ENCODE results near the gene ZNF319.

Gene ZNF319

DNA sequence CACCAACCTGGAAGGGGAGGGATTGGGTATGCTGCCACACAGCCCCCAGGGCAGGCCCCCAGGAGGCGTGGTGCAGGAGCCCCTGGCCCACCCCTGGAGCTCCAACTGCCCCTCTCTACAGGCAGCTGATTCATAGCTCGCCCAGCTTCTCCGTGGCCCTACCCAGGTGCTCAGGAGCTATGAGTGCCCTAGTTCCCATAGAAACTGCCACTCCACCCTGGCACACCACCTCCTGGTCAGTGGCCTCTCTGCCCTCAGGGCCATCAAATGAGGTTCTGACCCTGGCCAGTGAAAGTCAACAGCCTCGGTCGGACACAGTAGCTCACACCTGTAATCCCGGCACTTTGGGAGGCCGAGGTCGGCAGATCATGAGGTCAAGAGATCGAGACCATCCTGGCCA lies 47.6 kb downstream of the ZNF319 start:
- TF ChIP-seq, protein P1, sequence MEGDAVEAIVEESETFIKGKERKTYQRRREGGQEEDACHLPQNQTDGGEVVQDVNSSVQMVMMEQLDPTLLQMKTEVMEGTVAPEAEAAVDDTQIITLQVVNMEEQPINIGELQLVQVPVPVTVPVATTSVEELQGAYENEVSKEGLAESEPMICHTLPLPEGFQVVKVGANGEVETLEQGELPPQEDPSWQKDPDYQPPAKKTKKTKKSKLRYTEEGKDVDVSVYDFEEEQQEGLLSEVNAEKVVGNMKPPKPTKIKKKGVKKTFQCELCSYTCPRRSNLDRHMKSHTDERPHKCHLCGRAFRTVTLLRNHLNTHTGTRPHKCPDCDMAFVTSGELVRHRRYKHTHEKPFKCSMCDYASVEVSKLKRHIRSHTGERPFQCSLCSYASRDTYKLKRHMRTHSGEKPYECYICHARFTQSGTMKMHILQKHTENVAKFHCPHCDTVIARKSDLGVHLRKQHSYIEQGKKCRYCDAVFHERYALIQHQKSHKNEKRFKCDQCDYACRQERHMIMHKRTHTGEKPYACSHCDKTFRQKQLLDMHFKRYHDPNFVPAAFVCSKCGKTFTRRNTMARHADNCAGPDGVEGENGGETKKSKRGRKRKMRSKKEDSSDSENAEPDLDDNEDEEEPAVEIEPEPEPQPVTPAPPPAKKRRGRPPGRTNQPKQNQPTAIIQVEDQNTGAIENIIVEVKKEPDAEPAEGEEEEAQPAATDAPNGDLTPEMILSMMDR (IDR thresholded peaks at IDR 0.05; ENCODE audit: low read depth, low read length, missing control alignments): no peak
- H3K4me3 ChIP-seq (ENCODE audit: low read depth, low read length): no peak overlapping the region
- in situ Hi-C loops (cut with HindIII; ENCODE audit: low pct_ligation_motif_present, low sequenced_read_pairs): no loop called here

GRCh38 chr16:57951204-57951960 lies 49.1 kb downstream of the ZNF319 start:
- Histone ChIP-seq H3K4me3 (ENCODE audit: low read depth, low read length) (no peak overlapping the region), H3K27me3 (replicated peaks) (no peaks in the 10 kb centered on the region), H3K27ac (no peak overlapping the region), H3K36me3 (replicated peaks) (no peaks in the 10 kb centered on the region)
- DNase-seq: no peak
- in situ Hi-C loops (cut with HindIII; ENCODE audit: low pct_ligation_motif_present, low sequenced_read_pairs): no loop called here
- TF ChIP-seq, protein P1 (IDR thresholded peaks at IDR 0.05; ENCODE audit: low read depth, low read length, missing control alignments): no peak

More for the DNA sequence above, 47.6 kb downstream of the ZNF319 start:
- no peak for DNase-seq
- H3K27me3 ChIP-seq (replicated peaks): no peaks in the 10 kb centered on the region
- no peak overlapping the region for H3K27ac ChIP-seq
- no peaks in the 10 kb centered on the region for H3K36me3 ChIP-seq (replicated peaks)

GRCh38 chr16:57950382-57950781 lies 50.1 kb downstream of the ZNF319 start:
- Histone ChIP-seq H3K27me3 (replicated peaks) (no peaks in the 10 kb centered on the region), H3K27ac (no peak overlapping the region), H3K36me3 (replicated peaks) (no peaks in the 10 kb centered on the region), H3K4me3 (ENCODE audit: low read depth, low read length) (no peak overlapping the region)
- TF ChIP-seq, protein P1 (IDR thresholded peaks at IDR 0.05; ENCODE audit: low read depth, low read length, missing control alignments): no peak
- in situ Hi-C loops (cut with HindIII; ENCODE audit: low pct_ligation_motif_present, low sequenced_read_pairs): no loop called here
- no peak for DNase-seq

- TF ChIP-seq, protein P1 (IDR thresholded peaks at IDR 0.05; ENCODE audit: low read depth, low read length, missing control alignments): no peak
- Histone ChIP-seq H3K4me3 (ENCODE audit: low read depth, low read length) (no peak overlapping the region), H3K27me3 (replicated peaks) (no peaks in the 10 kb centered on the region), H3K27ac (no peak overlapping the region), H3K36me3 (replicated peaks) (no peaks in the 10 kb centered on the region)
- DNase-seq: no peak
- in situ Hi-C loops (cut with HindIII; ENCODE audit: low pct_ligation_motif_present, low sequenced_read_pairs): no loop called here
Observed at GRCh38 chr16:57949595-57950238, 50.8 kb downstream of the ZNF319 start.

DNA sequence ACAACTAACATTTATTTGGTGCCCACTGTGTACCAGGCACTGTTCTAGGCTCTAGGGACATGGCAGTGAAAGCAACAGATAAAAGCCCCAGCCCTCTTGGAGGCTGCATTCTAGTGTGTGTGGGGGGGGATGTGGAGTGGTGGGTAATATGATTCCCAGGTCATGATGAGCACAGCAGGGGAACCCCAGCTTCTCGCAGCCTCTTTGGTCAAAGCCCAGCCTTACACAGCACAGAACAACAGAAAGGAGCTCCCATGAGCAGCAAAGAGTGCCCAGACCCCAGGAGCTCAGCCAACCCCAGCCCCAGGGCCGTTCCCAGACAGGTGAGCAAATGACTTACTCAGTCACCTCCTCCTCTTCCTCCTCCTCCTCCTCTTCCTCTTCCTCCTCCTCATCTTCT lies 51.5 kb downstream of the ZNF319 start:
- Histone ChIP-seq H3K36me3 (replicated peaks) (no peaks in the 10 kb centered on the region), H3K27ac (no peak overlapping the region), H3K27me3 (replicated peaks) (no peaks in the 10 kb centered on the region), H3K4me3 (ENCODE audit: low read depth, low read length) (no peak overlapping the region)
- in situ Hi-C loops (cut with HindIII; ENCODE audit: low pct_ligation_motif_present, low sequenced_read_pairs): no loop called here
- TF ChIP-seq, protein P1 (IDR thresholded peaks at IDR 0.05; ENCODE audit: low read depth, low read length, missing control alignments): no peak
- no peak for DNase-seq

Data from brain microvascular endothelial cell (primary cell).